Fibroblast of skin of left quadriceps (primary cell): ENCODE data around the gene PRKX.
"Not testable (repeated sequence)": the region's sequence is repeated elsewhere in the genome, so short reads cannot be mapped to it uniquely, and the experiment has no call there.

Source experiments
- DNase-seq, 2 experiments: peaks; one replicate each; pipeline ENCODE4 v3.0.0-alpha.2; 2013; ENCODE audit warnings: low read depth in 2 of 2

PRKX gene

GRCh38 chrX:3577551-3577950 lies 135.9 kb downstream of the PRKX start:
- no peak for DNase-seq

- peak; percentile 68 to 73 for DNase-seq
Measured at GRCh38 chrX:3576886-3577501, 136.5 kb downstream of the PRKX start.

GRCh38 chrX:3567686-3568085 lies 145.8 kb downstream of the PRKX start:
- no peak for DNase-seq

- peak; percentile 39 to 43 for DNase-seq
Measured at GRCh38 chrX:3563451-3563850, 150.0 kb downstream of the PRKX start.

GRCh38 chrX:3560010-3560409 lies 153.4 kb downstream of the PRKX start:
- not testable (repeated sequence) for DNase-seq
